ENCODE results near the gene CDC45. TPM values are rescaled to one million over a fixed set of nuclear protein-coding genes. Genes with fewer than 3 reads are reported as not detected.

Gene CDC45
- total and polyA plus RNA-seq, 2 of the 13 experiments (the other 11 are each of a cell fraction or from before 2014, with no cell fraction given), result 14.4 to 36.3 TPM

- no peak for TF ChIP-seq HNRNPLL (IDR thresholded peaks at IDR 0.05; ENCODE audit: low read depth, low read length, poor library complexity, severe bottlenecking)
- no peak for TF ChIP-seq TGIF2 (CRISPR knock-in tag; IDR thresholded peaks at IDR 0.05)
- no peak for TF ChIP-seq ZNF780A (CRISPR knock-in tag; IDR thresholded peaks at IDR 0.05)
Measured at GRCh38 chr22:19464975-19465374, 14.7 kb upstream of the CDC45 start (continued).

- Histone ChIP-seq H3K4me3 (replicated peaks in 1 of 3; ENCODE audit: insufficient read depth in 1 of 3, low read depth in 2 of 3, low read length in 3 of 3) (no peak overlapping the region), H3K27ac (ENCODE audit: extremely low read length, insufficient read depth, low read length) (no peak overlapping the region), H3K4me1 (ENCODE audit: insufficient read depth, low read length) (no peaks in the 10 kb centered on the region), H4K20me1 (ENCODE audit: insufficient read depth, low read length) (no peaks in the 10 kb centered on the region), H2AFZ (ENCODE audit: low read length) (no peak overlapping the region), H3K36me3 (replicated peaks in 1 of 2; ENCODE audit: control insufficient read depth in 1 of 2, insufficient read depth in 2 of 2, low read length in 2 of 2) (peaks cover 31 to 79% of the 10 kb centered on the region in 2 experiments), H3K9ac (ENCODE audit: insufficient read depth, low read depth, low read length) (no peak overlapping the region), H3K4me2 (ENCODE audit: low read depth, low read length) (no peak overlapping the region), H3K27me3 (ENCODE audit: control insufficient read depth in 1 of 2, insufficient read depth in 2 of 2, low read length in 2 of 2) (no peaks in the 10 kb centered on the region), H3K9me3 (ENCODE audit: low read length) (no peaks in the 10 kb centered on the region), H3K79me2 (ENCODE audit: insufficient read depth, low read length) (no peaks in the 10 kb centered on the region)
- ChIA-PET CTCF (ENCODE audit: low intra/inter-chr PET ratio, low total read pairs) (no interaction called here), POLR2A (no interaction called here)
- intact Hi-C loops (cut with micrococcal nuclease; ENCODE audit: unreplicated experiment) (no loop called here), in situ Hi-C loops (cut with HindIII; ENCODE audit: extremely low pct_ligation_motif_present, low pct_unique_long_range_greater_than_20kb) (no loop called here)
- BruUV-seq (replicated peaks), result no TSS peak
- WGBS (ENCODE audit: low lambda C conversion rate), result 97% methylated on average over 14 of the region's 14 CpGs
- ATAC-seq (no peak), DNase-seq (ENCODE audit: low spot score) (no peak), FAIRE-seq (no peak)
- TF ChIP-seq ISX (CRISPR knock-in tag; conservative IDR thresholded peaks at IDR 0.05) (no peak), ZBTB44 (CRISPR knock-in tag; IDR thresholded peaks at IDR 0.05) (no peak), FOXK1 (CRISPR knock-in tag; IDR thresholded peaks at IDR 0.05; ENCODE audit: borderline replicate concordance, low read depth) (no peak), ZC3H13 (CRISPR knock-in tag; IDR thresholded peaks at IDR 0.05) (no peak), HOXD1 (CRISPR knock-in tag; IDR thresholded peaks at IDR 0.05) (no peak), ATF3 (CRISPR knock-in tag; IDR thresholded peaks at IDR 0.05) (no peak), HMGXB4 (CRISPR knock-in tag; IDR thresholded peaks at IDR 0.05; ENCODE audit: borderline replicate concordance in 1 of 2, low read depth in 1 of 2) (no peak), SKIL (CRISPR knock-in tag; IDR thresholded peaks at IDR 0.05; ENCODE audit: borderline replicate concordance) (no peak), ZNF543 (CRISPR knock-in tag; IDR thresholded peaks at IDR 0.05) (no peak), USF2 (IDR thresholded peaks at IDR 0.05; ENCODE audit: low read depth, low read length) (no peak), USF2 (CRISPR knock-in tag; IDR thresholded peaks at IDR 0.05; ENCODE audit: borderline replicate concordance) (no peak), THYN1 (CRISPR knock-in tag; IDR thresholded peaks at IDR 0.05; ENCODE audit: borderline replicate concordance, low read depth) (no peak)
Measured at GRCh38 chr22:19466126-19466716, 13.5 kb upstream of the CDC45 start.

All from HepG2 (cell line).